Fibroblast of lung (primary cell): ENCODE measurements around the gene MPP7.

Source experiments
- CTCF ChIP-seq, 2 donors: IDR thresholded peaks in 1 of 2; conservative IDR thresholded peaks in 1 of 2; 1 replicate in 1 of 2; 2 replicates in 1 of 2; pipeline ENCODE4 v1.5.1; 2011 to 2012; ENCODE audit warnings: low read length in 2 of 2, control low read depth in 1 of 2, inconsistent platforms in 1 of 2, low read depth in 1 of 2, mild to moderate bottlenecking in 1 of 2
- EZH2 ChIP-seq: IDR thresholded peaks from 2 replicates; pipeline ENCODE4 v1.5.1; 2012; ENCODE audit warnings: low read length, control low read depth, mild to moderate bottlenecking; ENCODE audit errors: missing control alignments

GRCh38 chr10:28291881-28292297, 11.0 kb downstream of the MPP7 start:
- TF ChIP-seq CTCF (conservative IDR thresholded peaks at IDR 0.05 in 1 of 2, IDR thresholded peaks at IDR 0.05 in 1 of 2; ENCODE audit: low read depth in 1 of 2, low read length in 2 of 2) (no peak), EZH2 (no peak)
